ENCODE data around the gene IRF1.

DNA sequence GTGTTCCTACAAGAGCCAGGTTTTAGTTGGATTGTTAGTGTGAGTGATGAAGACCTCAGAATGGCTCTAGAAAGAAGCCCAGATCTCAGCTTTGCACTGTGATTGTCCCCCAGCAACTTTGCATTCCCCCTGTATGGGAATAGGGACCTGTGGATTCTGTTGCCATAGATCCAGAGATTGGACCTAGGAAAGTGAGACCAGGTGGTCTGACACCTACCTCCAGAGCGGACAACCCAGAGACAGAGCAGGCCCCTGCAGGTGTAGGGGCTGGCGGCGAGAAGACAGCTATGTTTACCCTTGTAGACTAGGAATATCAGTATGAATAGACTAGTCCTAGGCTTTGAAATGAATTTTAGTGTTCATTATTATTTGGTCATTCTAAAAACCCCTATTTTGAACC lies 53.6 kb downstream of the IRF1 start:
- TF ChIP-seq FOSL1 (IDR thresholded peaks at IDR 0.05; ENCODE audit: low read depth) (no peak), CBX3 (IDR thresholded peaks at IDR 0.05; ENCODE audit: low read depth) (no peak), YY1 (IDR thresholded peaks at IDR 0.05; ENCODE audit: extremely low read depth, insufficient replicate concordance, low read depth, low read length) (no peak), RAD21 (IDR thresholded peaks at IDR 0.05; ENCODE audit: low read depth) (no peak), ZBTB33 (IDR thresholded peaks at IDR 0.05; ENCODE audit: extremely low read depth, insufficient replicate concordance, low read length) (no peak), POLR2A (IDR thresholded peaks at IDR 0.05; ENCODE audit: borderline replicate concordance, extremely low read depth, insufficient read depth, insufficient read length) (no peak), EZH2phosphoT487 (IDR thresholded peaks at IDR 0.05; ENCODE audit: borderline replicate concordance) (no peak), POLR2AphosphoS5 (IDR thresholded peaks at IDR 0.05; ENCODE audit: low read depth, low read length) (no peak), EZH2 (IDR thresholded peaks at IDR 0.05) (no peak), CEBPB (IDR thresholded peaks at IDR 0.05; ENCODE audit: low read depth) (no peak), REST (IDR thresholded peaks at IDR 0.05; ENCODE audit: low read depth) (no peak), TCF7L2 (IDR thresholded peaks at IDR 0.05; ENCODE audit: borderline replicate concordance, extremely low read depth, insufficient read depth, insufficient read length) (no peak)
- TF ChIP-seq, protein P1, sequence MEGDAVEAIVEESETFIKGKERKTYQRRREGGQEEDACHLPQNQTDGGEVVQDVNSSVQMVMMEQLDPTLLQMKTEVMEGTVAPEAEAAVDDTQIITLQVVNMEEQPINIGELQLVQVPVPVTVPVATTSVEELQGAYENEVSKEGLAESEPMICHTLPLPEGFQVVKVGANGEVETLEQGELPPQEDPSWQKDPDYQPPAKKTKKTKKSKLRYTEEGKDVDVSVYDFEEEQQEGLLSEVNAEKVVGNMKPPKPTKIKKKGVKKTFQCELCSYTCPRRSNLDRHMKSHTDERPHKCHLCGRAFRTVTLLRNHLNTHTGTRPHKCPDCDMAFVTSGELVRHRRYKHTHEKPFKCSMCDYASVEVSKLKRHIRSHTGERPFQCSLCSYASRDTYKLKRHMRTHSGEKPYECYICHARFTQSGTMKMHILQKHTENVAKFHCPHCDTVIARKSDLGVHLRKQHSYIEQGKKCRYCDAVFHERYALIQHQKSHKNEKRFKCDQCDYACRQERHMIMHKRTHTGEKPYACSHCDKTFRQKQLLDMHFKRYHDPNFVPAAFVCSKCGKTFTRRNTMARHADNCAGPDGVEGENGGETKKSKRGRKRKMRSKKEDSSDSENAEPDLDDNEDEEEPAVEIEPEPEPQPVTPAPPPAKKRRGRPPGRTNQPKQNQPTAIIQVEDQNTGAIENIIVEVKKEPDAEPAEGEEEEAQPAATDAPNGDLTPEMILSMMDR (IDR thresholded peaks at IDR 0.05 in 2 of 3, conservative IDR thresholded peaks at IDR 0.05 in 1 of 3; ENCODE audit: borderline replicate concordance in 1 of 3, insufficient read depth in 1 of 3, low read depth in 2 of 3, low read length in 2 of 3) = no peak
- TF ChIP-seq, protein P2, sequence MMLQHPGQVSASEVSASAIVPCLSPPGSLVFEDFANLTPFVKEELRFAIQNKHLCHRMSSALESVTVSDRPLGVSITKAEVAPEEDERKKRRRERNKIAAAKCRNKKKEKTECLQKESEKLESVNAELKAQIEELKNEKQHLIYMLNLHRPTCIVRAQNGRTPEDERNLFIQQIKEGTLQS (IDR thresholded peaks at IDR 0.05) = no peak

All from HCT116 (cell line).